Gastrocnemius medialis (tissue), 4 donors: ENCODE measurements around the gene CD300H.

Source experiments
- POLR2A ChIP-seq, 2 donors: fragments of 450-650 bp; IDR thresholded peaks; one replicate each; pipeline ENCODE4 v1.6.1; 2017; ENCODE audit warnings: antibody characterized with exemption in 2 of 2, mild to moderate bottlenecking in 2 of 2, moderate library complexity in 2 of 2
- TF ChIP-seq, protein P1 (sequence below), 5 experiments: fragments of 450-650 bp in 3 of 5; fragments of 200-600 bp in 2 of 5; sonication (generic) in 2 of 5; IDR thresholded peaks in 4 of 5; conservative IDR thresholded peaks in 1 of 5; 1 replicate in 4 of 5; 2 replicates in 1 of 5; pipeline ENCODE4 v1.5.1; 2016 to 2019; ENCODE audit warnings: antibody characterized with exemption in 5 of 5, mild to moderate bottlenecking in 3 of 5, moderate library complexity in 3 of 5

DNA sequence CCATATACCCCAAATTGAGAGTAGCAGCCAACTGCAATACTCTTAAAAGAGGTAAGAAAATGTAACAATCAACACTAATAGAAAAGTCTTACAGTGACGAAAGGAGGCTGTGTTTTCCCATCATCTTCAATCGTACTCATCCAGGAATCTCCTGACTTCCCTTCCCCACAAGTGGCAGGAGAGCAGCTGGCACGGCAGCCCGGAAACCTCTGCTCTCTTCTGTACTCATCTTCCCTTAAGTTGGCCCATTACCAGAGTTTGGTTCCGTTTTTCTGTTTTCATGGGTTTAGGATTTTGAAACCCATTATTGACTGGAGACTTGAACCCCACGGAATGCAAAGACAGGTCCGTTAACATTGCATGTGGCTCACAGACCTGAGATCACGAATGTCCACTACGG lies 11.7 kb upstream of the CD300H start:
- no peak for TF ChIP-seq POLR2A (IDR thresholded peaks at IDR 0.05)
- TF ChIP-seq, protein P1, sequence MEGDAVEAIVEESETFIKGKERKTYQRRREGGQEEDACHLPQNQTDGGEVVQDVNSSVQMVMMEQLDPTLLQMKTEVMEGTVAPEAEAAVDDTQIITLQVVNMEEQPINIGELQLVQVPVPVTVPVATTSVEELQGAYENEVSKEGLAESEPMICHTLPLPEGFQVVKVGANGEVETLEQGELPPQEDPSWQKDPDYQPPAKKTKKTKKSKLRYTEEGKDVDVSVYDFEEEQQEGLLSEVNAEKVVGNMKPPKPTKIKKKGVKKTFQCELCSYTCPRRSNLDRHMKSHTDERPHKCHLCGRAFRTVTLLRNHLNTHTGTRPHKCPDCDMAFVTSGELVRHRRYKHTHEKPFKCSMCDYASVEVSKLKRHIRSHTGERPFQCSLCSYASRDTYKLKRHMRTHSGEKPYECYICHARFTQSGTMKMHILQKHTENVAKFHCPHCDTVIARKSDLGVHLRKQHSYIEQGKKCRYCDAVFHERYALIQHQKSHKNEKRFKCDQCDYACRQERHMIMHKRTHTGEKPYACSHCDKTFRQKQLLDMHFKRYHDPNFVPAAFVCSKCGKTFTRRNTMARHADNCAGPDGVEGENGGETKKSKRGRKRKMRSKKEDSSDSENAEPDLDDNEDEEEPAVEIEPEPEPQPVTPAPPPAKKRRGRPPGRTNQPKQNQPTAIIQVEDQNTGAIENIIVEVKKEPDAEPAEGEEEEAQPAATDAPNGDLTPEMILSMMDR (IDR thresholded peaks at IDR 0.05 in 4 of 5, conservative IDR thresholded peaks at IDR 0.05 in 1 of 5), result no peak
